K562 (cell line): ENCODE data around the gene DDAH2. TPM values are rescaled to one million over a fixed set of nuclear protein-coding genes. Genes with fewer than 3 reads are reported as not detected.
A peak's percentile ranks its signal among the peaks of the same experiment; 100 is the strongest.

ENCODE experiments used
- BRD4 ChIP-seq: fragments of 200-600 bp; sonication (generic); IDR thresholded peaks from 2 replicates; pipeline ENCODE4 v1.6.1; 2017; ENCODE audit warnings: inconsistent platforms
- CXXC5 ChIP-seq: fragments of 250-450 bp; sonication (Bioruptor Pico); IDR thresholded peaks from 2 replicates; pipeline ENCODE4 v1.8.0; 2022; ENCODE audit warnings: inconsistent platforms, mild to moderate bottlenecking, moderate library complexity
- HNRNPH1 ChIP-seq: fragments of 200-400 bp; formaldehyde crosslinking; optimal IDR thresholded peaks from 2 replicates; pipeline ENCODE3; 2017; ENCODE audit warnings: low read depth, mild to moderate bottlenecking, low read length, moderate library complexity
- HSF4 ChIP-seq: fragments of 250-450 bp; sonication (Bioruptor Pico); IDR thresholded peaks from 2 replicates; pipeline ENCODE4 v2.1.2; 2022; ENCODE audit warnings: mild to moderate bottlenecking, moderate library complexity, borderline replicate concordance
- MAFK ChIP-seq: IDR thresholded peaks from 2 replicates; pipeline ENCODE4 v1.6.1; 2011; ENCODE audit warnings: low read length, improper control_type of control experiment
- NFXL1 ChIP-seq: fragments of 450-650 bp; formaldehyde crosslinking; IDR thresholded peaks from 2 replicates; pipeline ENCODE4 v1.4.0; 2021; ENCODE audit warnings: mild to moderate bottlenecking
- NR1H2 ChIP-seq: sonication (generic); formaldehyde crosslinking; IDR thresholded peaks from 2 replicates; pipeline ENCODE4 v1.4.0; 2020; ENCODE audit warnings: mild to moderate bottlenecking, missing genetic modification reagents
- SMAD3 ChIP-seq: fragments of 450-650 bp; formaldehyde crosslinking; conservative IDR thresholded peaks from 2 replicates; pipeline ENCODE4 v1.4.0; 2020; ENCODE audit warnings: mild to moderate bottlenecking
- SRSF3 ChIP-seq: fragments of 200-400 bp; formaldehyde crosslinking; IDR thresholded peaks from 2 replicates; pipeline ENCODE4 v1.6.1; 2016; ENCODE audit warnings: mild to moderate bottlenecking, low read length, moderate library complexity; ENCODE audit not compliant: insufficient read depth
- TCFL5 ChIP-seq: fragments of 250-450 bp; sonication (Bioruptor Pico); conservative IDR thresholded peaks from 2 replicates; pipeline ENCODE4 v1.6.1; 2021; ENCODE audit warnings: mild to moderate bottlenecking, moderate library complexity, matching md5 sums
- ZNF134 ChIP-seq: fragments of 250-450 bp; sonication (Bioruptor Pico); conservative IDR thresholded peaks from 2 replicates; pipeline ENCODE4 v1.4.0; 2020
- ZNF197 ChIP-seq: fragments of 200-800 bp; sonication (Bioruptor generic); IDR thresholded peaks from 2 replicates; pipeline ENCODE4 v1.6.1; 2016; ENCODE audit warnings: low read depth, missing genetic modification characterization, missing compliant biosample characterization
- ZNF384 ChIP-seq: IDR thresholded peaks from 2 replicates; pipeline ENCODE4 v1.6.1; 2012; ENCODE audit warnings: low read depth, low read length, improper control_type of control experiment
- ZNF57 ChIP-seq: fragments of 450-650 bp; formaldehyde crosslinking; IDR thresholded peaks from 2 replicates; pipeline ENCODE4 v1.4.0; 2020; ENCODE audit warnings: mild to moderate bottlenecking, moderate library complexity
- polyA plus RNA-seq, 8 experiments: library from polyadenylated mRNA; depleted of rRNA in 4 of 8; stranded (reverse) in 5 of 8; unstranded in 3 of 8; fragments of >200 nt; fragmentation: Nextera tagmentation in 2 of 8; fragmentation: Illumina TruSeq in 1 of 8; extraction: Ambion mirVana in 2 of 8; extraction: Trizol in 1 of 8; gene quantifications; 2 replicates each; pipeline versions ENCODE4 v1.2.1 to v1.2.3, GENCODE V29; 2011 to 2014; ENCODE audit warnings: inconsistent platforms in 1 of 8, missing spikeins in 1 of 8
- total RNA-seq, 7 experiments: library from RNA; depleted of rRNA in 6 of 7; stranded (reverse); fragments of >200 nt in 6 of 7; fragmentation: Illumina TruSeq in 2 of 7; extraction: Trizol in 2 of 7; gene quantifications; 2 replicates each; pipeline versions ENCODE4 v1.2.1 to v1.2.3, GENCODE V29; 2011 to 2021; ENCODE audit warnings: low replicate concordance in 1 of 7
- TF ChIP-seq, protein P1 (sequence below): sonication (generic); formaldehyde crosslinking; IDR thresholded peaks from 2 replicates; pipeline ENCODE4 v1.8.0; 2022; ENCODE audit warnings: mild to moderate bottlenecking, low read depth, missing genetic modification reagents
- TF ChIP-seq, protein P2 (sequence below), 2 experiments: fragments of 450-650 bp in 1 of 2; sonication (generic) in 1 of 2; formaldehyde crosslinking in 1 of 2; IDR thresholded peaks; 2 replicates each; pipeline versions ENCODE4 v1.7.1 to v1.9.0; 2016 to 2022; ENCODE audit warnings: inconsistent platforms in 1 of 2, mild to moderate bottlenecking in 1 of 2, missing genetic modification reagents in 1 of 2
- TF ChIP-seq, protein P3 (sequence below), 3 experiments: IDR thresholded peaks in 2 of 3; conservative IDR thresholded peaks in 1 of 3; 2 replicates each; pipeline ENCODE4 v1.5.1; 2011 to 2012; ENCODE audit warnings: low read length in 3 of 3, mild to moderate bottlenecking in 3 of 3, control low read depth in 2 of 3, improper control_type of control experiment in 1 of 3, inconsistent platforms in 1 of 3, low read depth in 1 of 3, mixed read lengths in 1 of 3, moderate library complexity in 1 of 3; ENCODE audit not compliant: insufficient read depth in 2 of 3

Gene DDAH2
- total and polyA plus RNA-seq, 9 of the 15 experiments (the other 6 are each of a cell fraction or from before 2014, with no cell fraction given), result 1.8 to 45.4 (median 21.4) TPM

DNA sequence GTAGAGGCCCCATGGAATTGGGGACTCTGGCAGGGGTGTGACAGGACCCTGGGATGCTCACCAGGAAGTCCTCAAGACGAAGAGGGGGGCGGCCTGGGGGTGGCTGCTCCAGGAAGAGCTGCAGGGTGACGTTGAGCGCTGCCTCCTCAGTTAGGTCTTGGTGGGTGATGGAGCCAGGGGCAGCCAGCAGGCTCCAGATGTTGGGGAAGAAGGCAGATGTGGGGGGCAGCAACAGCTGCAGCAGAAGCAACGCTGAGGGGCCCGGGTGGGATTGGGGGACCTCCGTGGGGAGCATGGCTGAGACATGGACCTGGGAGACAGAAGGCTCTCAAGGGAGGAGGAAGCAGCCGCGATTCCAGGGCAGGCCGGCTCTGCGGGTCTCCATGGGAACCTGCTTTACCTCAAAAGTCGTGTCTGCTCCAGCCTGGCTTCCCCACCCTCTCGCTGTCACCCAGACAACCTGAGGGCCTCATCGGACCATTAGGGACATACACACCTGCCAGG is 47.4 kb upstream of the DDAH2 start (continued):
- no peak for TF ChIP-seq BRD4
- no peak for TF ChIP-seq HSF4 (CRISPR knock-in tag)
- no peak for TF ChIP-seq CXXC5 (CRISPR knock-in tag)
- no peak for TF ChIP-seq NR1H2 (CRISPR knock-in tag)
- TF ChIP-seq SRSF3, result peak; percentile 24; the same call in 1 of the 2 replicates
- TF ChIP-seq, protein P1, sequence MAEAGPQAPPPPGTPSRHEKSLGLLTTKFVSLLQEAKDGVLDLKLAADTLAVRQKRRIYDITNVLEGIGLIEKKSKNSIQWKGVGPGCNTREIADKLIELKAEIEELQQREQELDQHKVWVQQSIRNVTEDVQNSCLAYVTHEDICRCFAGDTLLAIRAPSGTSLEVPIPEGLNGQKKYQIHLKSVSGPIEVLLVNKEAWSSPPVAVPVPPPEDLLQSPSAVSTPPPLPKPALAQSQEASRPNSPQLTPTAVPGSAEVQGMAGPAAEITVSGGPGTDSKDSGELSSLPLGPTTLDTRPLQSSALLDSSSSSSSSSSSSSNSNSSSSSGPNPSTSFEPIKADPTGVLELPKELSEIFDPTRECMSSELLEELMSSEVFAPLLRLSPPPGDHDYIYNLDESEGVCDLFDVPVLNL (CRISPR knock-in tag), result no peak
- no peak for TF ChIP-seq MAFK
- TF ChIP-seq, protein P2, sequence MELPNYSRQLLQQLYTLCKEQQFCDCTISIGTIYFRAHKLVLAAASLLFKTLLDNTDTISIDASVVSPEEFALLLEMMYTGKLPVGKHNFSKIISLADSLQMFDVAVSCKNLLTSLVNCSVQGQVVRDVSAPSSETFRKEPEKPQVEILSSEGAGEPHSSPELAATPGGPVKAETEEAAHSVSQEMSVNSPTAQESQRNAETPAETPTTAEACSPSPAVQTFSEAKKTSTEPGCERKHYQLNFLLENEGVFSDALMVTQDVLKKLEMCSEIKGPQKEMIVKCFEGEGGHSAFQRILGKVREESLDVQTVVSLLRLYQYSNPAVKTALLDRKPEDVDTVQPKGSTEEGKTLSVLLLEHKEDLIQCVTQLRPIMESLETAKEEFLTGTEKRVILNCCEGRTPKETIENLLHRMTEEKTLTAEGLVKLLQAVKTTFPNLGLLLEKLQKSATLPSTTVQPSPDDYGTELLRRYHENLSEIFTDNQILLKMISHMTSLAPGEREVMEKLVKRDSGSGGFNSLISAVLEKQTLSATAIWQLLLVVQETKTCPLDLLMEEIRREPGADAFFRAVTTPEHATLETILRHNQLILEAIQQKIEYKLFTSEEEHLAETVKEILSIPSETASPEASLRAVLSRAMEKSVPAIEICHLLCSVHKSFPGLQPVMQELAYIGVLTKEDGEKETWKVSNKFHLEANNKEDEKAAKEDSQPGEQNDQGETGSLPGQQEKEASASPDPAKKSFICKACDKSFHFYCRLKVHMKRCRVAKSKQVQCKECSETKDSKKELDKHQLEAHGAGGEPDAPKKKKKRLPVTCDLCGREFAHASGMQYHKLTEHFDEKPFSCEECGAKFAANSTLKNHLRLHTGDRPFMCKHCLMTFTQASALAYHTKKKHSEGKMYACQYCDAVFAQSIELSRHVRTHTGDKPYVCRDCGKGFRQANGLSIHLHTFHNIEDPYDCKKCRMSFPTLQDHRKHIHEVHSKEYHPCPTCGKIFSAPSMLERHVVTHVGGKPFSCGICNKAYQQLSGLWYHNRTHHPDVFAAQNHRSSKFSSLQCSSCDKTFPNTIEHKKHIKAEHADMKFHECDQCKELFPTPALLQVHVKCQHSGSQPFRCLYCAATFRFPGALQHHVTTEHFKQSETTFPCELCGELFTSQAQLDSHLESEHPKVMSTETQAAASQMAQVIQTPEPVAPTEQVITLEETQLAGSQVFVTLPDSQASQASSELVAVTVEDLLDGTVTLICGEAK (IDR thresholded peaks at IDR 0.05), result peak; percentile 57; the same call in 1 of the 2 replicates
- TF ChIP-seq, protein P2 (CRISPR knock-in tag; IDR thresholded peaks at IDR 0.05), result no peak
- TF ChIP-seq, protein P3, sequence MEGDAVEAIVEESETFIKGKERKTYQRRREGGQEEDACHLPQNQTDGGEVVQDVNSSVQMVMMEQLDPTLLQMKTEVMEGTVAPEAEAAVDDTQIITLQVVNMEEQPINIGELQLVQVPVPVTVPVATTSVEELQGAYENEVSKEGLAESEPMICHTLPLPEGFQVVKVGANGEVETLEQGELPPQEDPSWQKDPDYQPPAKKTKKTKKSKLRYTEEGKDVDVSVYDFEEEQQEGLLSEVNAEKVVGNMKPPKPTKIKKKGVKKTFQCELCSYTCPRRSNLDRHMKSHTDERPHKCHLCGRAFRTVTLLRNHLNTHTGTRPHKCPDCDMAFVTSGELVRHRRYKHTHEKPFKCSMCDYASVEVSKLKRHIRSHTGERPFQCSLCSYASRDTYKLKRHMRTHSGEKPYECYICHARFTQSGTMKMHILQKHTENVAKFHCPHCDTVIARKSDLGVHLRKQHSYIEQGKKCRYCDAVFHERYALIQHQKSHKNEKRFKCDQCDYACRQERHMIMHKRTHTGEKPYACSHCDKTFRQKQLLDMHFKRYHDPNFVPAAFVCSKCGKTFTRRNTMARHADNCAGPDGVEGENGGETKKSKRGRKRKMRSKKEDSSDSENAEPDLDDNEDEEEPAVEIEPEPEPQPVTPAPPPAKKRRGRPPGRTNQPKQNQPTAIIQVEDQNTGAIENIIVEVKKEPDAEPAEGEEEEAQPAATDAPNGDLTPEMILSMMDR (IDR thresholded peaks at IDR 0.05 in 2 of 3, conservative IDR thresholded peaks at IDR 0.05 in 1 of 3; ENCODE audit: insufficient read depth in 2 of 3, low read depth in 1 of 3, low read length in 3 of 3), result no peak
- TF ChIP-seq ZNF57, result 0 out of 2 replicates have a peak, but pooled peaks have one; percentile 27
- no peak for TF ChIP-seq NFXL1 (CRISPR knock-in tag)
- no peak for TF ChIP-seq HNRNPH1
- no peak for TF ChIP-seq TCFL5 (CRISPR knock-in tag)
- TF ChIP-seq SMAD3 (CRISPR knock-in tag), result no peak
- TF ChIP-seq ZNF197 (CRISPR knock-in tag), result no peak
- no peak for TF ChIP-seq ZNF134
- no peak for TF ChIP-seq ZNF384
